ENCODE data around the gene BICC1. TPM values are rescaled to one million over a fixed set of nuclear protein-coding genes. Genes with fewer than 3 reads are reported as not detected.

Gene BICC1
- total RNA-seq, 2 donors from 2014 or later: 8.3 to 15.7 TPM

- DNase-seq (ENCODE audit: low spot score): no peak
- H3K36me3 ChIP-seq: no peaks in the 10 kb centered on the region
Observed at GRCh38 chr10:58820861-58821751, 308.4 kb downstream of the BICC1 start.

GRCh38 chr10:58821752-58822056 lies 309.0 kb downstream of the BICC1 start:
- peaks cover 0 to 9% of the 10 kb centered on the region in 2 donors for H3K4me1 ChIP-seq
- peak overlapping the region in 1 of 2 donors; percentile 15 for H3K27ac ChIP-seq
- H3K4me3 ChIP-seq: no peak overlapping the region
- no peaks in the 10 kb centered on the region for H3K36me3 ChIP-seq
- no peak for DNase-seq (ENCODE audit: low spot score)
- TF ChIP-seq CTCF (IDR thresholded peaks at IDR 0.05): no peak
- no peaks in the 10 kb centered on the region for H3K9me3 ChIP-seq
- no peaks in the 10 kb centered on the region for H3K27me3 ChIP-seq

More at GRCh38 chr10:58820861-58821751, 308.4 kb downstream of the BICC1 start:
- Histone ChIP-seq H3K9me3 (no peaks in the 10 kb centered on the region), H3K27me3 (no peaks in the 10 kb centered on the region), H3K27ac (peak overlapping the region in 1 of 2 donors; percentile 15), H3K4me3 (no peak overlapping the region), H3K4me1 (peaks cover 0 to 13% of the 10 kb centered on the region in 2 donors)
- TF ChIP-seq CTCF (IDR thresholded peaks at IDR 0.05): no peak

- no peak for TF ChIP-seq CTCF (IDR thresholded peaks at IDR 0.05)
- DNase-seq (ENCODE audit: low spot score): no peak
- H3K9me3 ChIP-seq: no peaks in the 10 kb centered on the region
- H3K27ac ChIP-seq: no peak overlapping the region
- no peak overlapping the region for H3K4me3 ChIP-seq
- no peaks in the 10 kb centered on the region for H3K36me3 ChIP-seq
- no peaks in the 10 kb centered on the region for H3K27me3 ChIP-seq
- H3K4me1 ChIP-seq: peaks cover 0 to under 1% of the 10 kb centered on the region in 2 donors
Observed at GRCh38 chr10:58823983-58824382, 311.3 kb downstream of the BICC1 start.

- no peak for DNase-seq (ENCODE audit: low spot score)
- Histone ChIP-seq H3K4me1 (no peaks in the 10 kb centered on the region), H3K9me3 (no peaks in the 10 kb centered on the region), H3K27ac (no peak overlapping the region), H3K36me3 (no peaks in the 10 kb centered on the region), H3K27me3 (no peaks in the 10 kb centered on the region), H3K4me3 (no peak overlapping the region)
- TF ChIP-seq CTCF (IDR thresholded peaks at IDR 0.05): no peak
Observed at GRCh38 chr10:58824396-58824795, 311.7 kb downstream of the BICC1 start.

GRCh38 chr10:58826694-58827093 lies 314.0 kb downstream of the BICC1 start:
- Histone ChIP-seq H3K36me3 (no peaks in the 10 kb centered on the region), H3K4me1 (no peaks in the 10 kb centered on the region), H3K27ac (no peak overlapping the region), H3K27me3 (no peaks in the 10 kb centered on the region), H3K4me3 (no peak overlapping the region), H3K9me3 (no peaks in the 10 kb centered on the region)
- no peak for TF ChIP-seq CTCF (IDR thresholded peaks at IDR 0.05)
- no peak for DNase-seq (ENCODE audit: low spot score)
